Neural cell (in vitro differentiated cells): ENCODE measurements around the gene VPS26C. TPM values are rescaled to one million over a fixed set of nuclear protein-coding genes. Genes with fewer than 3 reads are reported as not detected.

Experiments used
- H2AFZ ChIP-seq: fragments of 200-600, 300-800 bp; sonication (generic), shearing (Covaris generic); 2 replicates; pipeline ENCODE4 v1.6.0; 2014; ENCODE audit warnings: low read depth, mild to moderate bottlenecking, antibody characterized with exemption, low read length, moderate library complexity
- H3F3A ChIP-seq: fragments of 200-600 bp; shearing (Covaris generic); 2 replicates; pipeline ENCODE4 v1.6.1; 2016; ENCODE audit warnings: mild to moderate bottlenecking, moderate library complexity, mixed read lengths, antibody characterized with exemption, low read length; ENCODE audit not compliant: insufficient read depth, poor library complexity, severe bottlenecking
- H3K27ac ChIP-seq: fragments of 200-600, 300-800 bp; sonication (generic), shearing (Covaris generic); 2 replicates; pipeline ENCODE4 v1.5.1; 2014; ENCODE audit warnings: mild to moderate bottlenecking, low read length, moderate library complexity
- H3K27me3 ChIP-seq: fragments of 300-800, 200-600 bp; sonication (generic), shearing (Covaris generic); 2 replicates; pipeline ENCODE4 v1.6.0; 2014; ENCODE audit warnings: mild to moderate bottlenecking, low read depth, low read length, moderate library complexity; ENCODE audit not compliant: insufficient read depth
- H3K36me3 ChIP-seq: fragments of 300-800, 200-600 bp; sonication (generic), shearing (Covaris generic); 2 replicates; pipeline ENCODE4 v1.5.1; 2014; ENCODE audit warnings: mild to moderate bottlenecking, antibody characterized with exemption, low read length, moderate library complexity; ENCODE audit not compliant: insufficient read depth
- H3K4me2 ChIP-seq: fragments of 300-800, 200-600 bp; sonication (generic), shearing (Covaris generic); 2 replicates; pipeline ENCODE4 v1.6.0; 2014; ENCODE audit warnings: mild to moderate bottlenecking, low read length
- H3K4me3 ChIP-seq: fragments of 300-800, 200-600 bp; sonication (generic), shearing (Covaris generic); 2 replicates; pipeline ENCODE4 v1.5.1; 2014; ENCODE audit warnings: mild to moderate bottlenecking, low read length, moderate library complexity
- H3K79me2 ChIP-seq: fragments of 200-600 bp; shearing (Covaris generic); replicated peaks from 2 replicates; pipeline ENCODE4 v1.6.0; 2014; ENCODE audit warnings: mild to moderate bottlenecking, low read length, moderate library complexity; ENCODE audit not compliant: insufficient read depth
- H3K9ac ChIP-seq: fragments of 300-800, 200-600 bp; sonication (generic), shearing (Covaris generic); 2 replicates; pipeline ENCODE4 v1.6.1; 2016; ENCODE audit warnings: mild to moderate bottlenecking, low read length, mixed read lengths
- H3K9me2 ChIP-seq: fragments of 200-600 bp; shearing (Covaris generic); 2 replicates; pipeline ENCODE4 v1.6.1; 2016; ENCODE audit warnings: mild to moderate bottlenecking, low read length, mixed read lengths; ENCODE audit not compliant: insufficient read depth
- H3K9me3 ChIP-seq: fragments of 200-600, 300-800 bp; sonication (generic), shearing (Covaris generic); 2 replicates; pipeline ENCODE4 v1.6.1; 2016; ENCODE audit warnings: mild to moderate bottlenecking, mixed run types, low read length, moderate library complexity, mixed read lengths
- H4K20me1 ChIP-seq: fragments of 200-600 bp; shearing (Covaris generic); 2 replicates; pipeline ENCODE4 v1.6.1; 2016; ENCODE audit warnings: mild to moderate bottlenecking, mixed run types; ENCODE audit not compliant: insufficient read depth
- CTCF ChIP-seq: fragments of 450-650 bp; IDR thresholded peaks from 2 replicates; pipeline ENCODE4 v1.5.1; 2014; ENCODE audit warnings: antibody characterized with exemption, mild to moderate bottlenecking, moderate library complexity; ENCODE audit not compliant: poor library complexity, severe bottlenecking
- EP300 ChIP-seq: fragments of 450-650 bp; conservative IDR thresholded peaks from 2 replicates; pipeline ENCODE4 v1.6.1; 2014; ENCODE audit warnings: antibody characterized with exemption, mild to moderate bottlenecking, moderate library complexity; ENCODE audit not compliant: poor library complexity, severe bottlenecking
- EZH2 ChIP-seq: fragments of 200-600, 300-800 bp; shearing (Covaris generic), sonication (generic); IDR thresholded peaks from 2 replicates; pipeline ENCODE4 v1.6.1; 2014; ENCODE audit warnings: antibody characterized with exemption, low read length, borderline replicate concordance, mild to moderate bottlenecking; ENCODE audit not compliant: insufficient read depth, poor library complexity, severe bottlenecking
- MXI1 ChIP-seq: fragments of 450-650 bp; conservative IDR thresholded peaks from 2 replicates; pipeline ENCODE4 v1.6.1; 2014; ENCODE audit warnings: antibody characterized with exemption, mild to moderate bottlenecking; ENCODE audit not compliant: poor library complexity, severe bottlenecking
- POLR2AphosphoS5 ChIP-seq: IDR thresholded peaks from 2 replicates; pipeline ENCODE4 v1.6.1; 2012
- RAD21 ChIP-seq: fragments of 450-650 bp; conservative IDR thresholded peaks from 2 replicates; pipeline ENCODE4 v1.6.1; 2014; ENCODE audit warnings: antibody characterized with exemption, mild to moderate bottlenecking, moderate library complexity
- SMC3 ChIP-seq: fragments of 450-650 bp; conservative IDR thresholded peaks from 2 replicates; pipeline ENCODE4 v1.6.1; 2014; ENCODE audit warnings: antibody characterized with exemption, mild to moderate bottlenecking, moderate library complexity; ENCODE audit not compliant: poor library complexity
- TAF1 ChIP-seq: IDR thresholded peaks from 2 replicates; pipeline ENCODE4 v1.6.1; 2012; ENCODE audit warnings: low read depth
- polyA plus RNA-seq: library from polyadenylated mRNA; depleted of rRNA; stranded (reverse); fragments of >200 nt; gene quantifications from 2 replicates; pipeline ENCODE4 v1.2.3, GENCODE V29; 2014
- TF ChIP-seq, protein P1 (sequence below): IDR thresholded peaks from 2 replicates; pipeline ENCODE4 v1.6.1; 2012; ENCODE audit warnings: borderline replicate concordance

VPS26C gene
- polyA plus RNA-seq, 1 donor from 2014 or later, result 55.5 TPM

GRCh38 chr21:37193006-37193405, 74.1 kb downstream of the VPS26C start:
- Histone ChIP-seq H4K20me1 (no peaks in the 10 kb centered on the region), H3K79me2 (no peaks in the 10 kb centered on the region), H3K9me3 (no peaks in the 10 kb centered on the region), H3K9ac (no peak overlapping the region), H3K27ac (no peak overlapping the region), H2AFZ (no peak overlapping the region), H3K4me3 (no peak overlapping the region), H3F3A (no peaks in the 10 kb centered on the region), H3K36me3 (peaks cover 16% of the 10 kb centered on the region), H3K9me2 (no peaks in the 10 kb centered on the region), H3K4me2 (no peak overlapping the region), H3K27me3 (no peaks in the 10 kb centered on the region)
- TF ChIP-seq RAD21, result no peak
- no peak for TF ChIP-seq TAF1
- TF ChIP-seq EP300, result no peak
- TF ChIP-seq CTCF, result no peak
- TF ChIP-seq POLR2AphosphoS5, result no peak
- TF ChIP-seq SMC3, result no peak
- TF ChIP-seq, protein P1, sequence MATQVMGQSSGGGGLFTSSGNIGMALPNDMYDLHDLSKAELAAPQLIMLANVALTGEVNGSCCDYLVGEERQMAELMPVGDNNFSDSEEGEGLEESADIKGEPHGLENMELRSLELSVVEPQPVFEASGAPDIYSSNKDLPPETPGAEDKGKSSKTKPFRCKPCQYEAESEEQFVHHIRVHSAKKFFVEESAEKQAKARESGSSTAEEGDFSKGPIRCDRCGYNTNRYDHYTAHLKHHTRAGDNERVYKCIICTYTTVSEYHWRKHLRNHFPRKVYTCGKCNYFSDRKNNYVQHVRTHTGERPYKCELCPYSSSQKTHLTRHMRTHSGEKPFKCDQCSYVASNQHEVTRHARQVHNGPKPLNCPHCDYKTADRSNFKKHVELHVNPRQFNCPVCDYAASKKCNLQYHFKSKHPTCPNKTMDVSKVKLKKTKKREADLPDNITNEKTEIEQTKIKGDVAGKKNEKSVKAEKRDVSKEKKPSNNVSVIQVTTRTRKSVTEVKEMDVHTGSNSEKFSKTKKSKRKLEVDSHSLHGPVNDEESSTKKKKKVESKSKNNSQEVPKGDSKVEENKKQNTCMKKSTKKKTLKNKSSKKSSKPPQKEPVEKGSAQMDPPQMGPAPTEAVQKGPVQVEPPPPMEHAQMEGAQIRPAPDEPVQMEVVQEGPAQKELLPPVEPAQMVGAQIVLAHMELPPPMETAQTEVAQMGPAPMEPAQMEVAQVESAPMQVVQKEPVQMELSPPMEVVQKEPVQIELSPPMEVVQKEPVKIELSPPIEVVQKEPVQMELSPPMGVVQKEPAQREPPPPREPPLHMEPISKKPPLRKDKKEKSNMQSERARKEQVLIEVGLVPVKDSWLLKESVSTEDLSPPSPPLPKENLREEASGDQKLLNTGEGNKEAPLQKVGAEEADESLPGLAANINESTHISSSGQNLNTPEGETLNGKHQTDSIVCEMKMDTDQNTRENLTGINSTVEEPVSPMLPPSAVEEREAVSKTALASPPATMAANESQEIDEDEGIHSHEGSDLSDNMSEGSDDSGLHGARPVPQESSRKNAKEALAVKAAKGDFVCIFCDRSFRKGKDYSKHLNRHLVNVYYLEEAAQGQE, result no peak
- no peak for TF ChIP-seq EZH2
- TF ChIP-seq MXI1, result no peak

- H4K20me1 ChIP-seq, result no peaks in the 10 kb centered on the region
- TF ChIP-seq EZH2 (no peak), EP300 (no peak), POLR2AphosphoS5 (no peak), SMC3 (no peak), TAF1 (no peak), CTCF (no peak), RAD21 (no peak)
- TF ChIP-seq, protein P1, result no peak
- H2AFZ ChIP-seq, result no peak overlapping the region
- no peaks in the 10 kb centered on the region for H3K27me3 ChIP-seq
- H3K4me2 ChIP-seq, result no peak overlapping the region
- H3K9ac ChIP-seq, result no peak overlapping the region
- no peaks in the 10 kb centered on the region for H3K9me3 ChIP-seq
- H3K36me3 ChIP-seq, result peaks cover 16% of the 10 kb centered on the region
- no peaks in the 10 kb centered on the region for H3K79me2 ChIP-seq
- no peaks in the 10 kb centered on the region for H3F3A ChIP-seq
- no peaks in the 10 kb centered on the region for H3K9me2 ChIP-seq
- no peak overlapping the region for H3K4me3 ChIP-seq
- H3K27ac ChIP-seq, result no peak overlapping the region
These were observed 75.1 kb downstream of the VPS26C start for GRCh38 chr21:37192019-37192418.
